ENCODE measurements around the gene TENT4B.

TENT4B gene

GRCh38 chr16:50260206-50261159, 107.4 kb downstream of the TENT4B start:
- DNase-seq = no peak

GRCh38 chr16:50261160-50261706, 108.1 kb downstream of the TENT4B start:
- no peak for DNase-seq

GRCh38 chr16:50261707-50262235, 108.7 kb downstream of the TENT4B start:
- DNase-seq = no peak

GRCh38 chr16:50263060-50263909, 110.2 kb downstream of the TENT4B start:
- DNase-seq = no peak

- DNase-seq = no peak
These were observed 111.1 kb downstream of the TENT4B start for GRCh38 chr16:50263940-50264929.

- no peak for DNase-seq
These were observed 112.2 kb downstream of the TENT4B start for GRCh38 chr16:50265260-50265659.

- no peak for DNase-seq
These were observed 112.7 kb downstream of the TENT4B start for GRCh38 chr16:50265716-50266336.

GRCh38 chr16:50266337-50267091, 113.4 kb downstream of the TENT4B start, which contains the start of gene ADCY7:
Gene ADCY7, plus strand, starts transcription at chr16:50266551. Its CDS starts 21,629 bp downstream, at chr16:50288180.
- peak; percentile 87 for DNase-seq

- no peak for DNase-seq
These were observed 114.1 kb downstream of the TENT4B start for GRCh38 chr16:50267151-50267631.

GRCh38 chr16:50267651-50268050, 114.5 kb downstream of the TENT4B start:
- DNase-seq = no peak

- no peak for DNase-seq
These were observed 115.2 kb downstream of the TENT4B start for GRCh38 chr16:50268352-50268751.

- no peak for DNase-seq
These were observed 116.1 kb downstream of the TENT4B start for GRCh38 chr16:50269061-50269705.

GRCh38 chr16:50269769-50270509, 116.8 kb downstream of the TENT4B start:
- DNase-seq = no peak

GRCh38 chr16:50270510-50271147, 117.5 kb downstream of the TENT4B start:
- no peak for DNase-seq

- DNase-seq = no peak
These were observed 118.3 kb downstream of the TENT4B start for GRCh38 chr16:50271148-50272041.

GRCh38 chr16:50272111-50272571, 119.0 kb downstream of the TENT4B start:
- DNase-seq = no peak

All from femur (tissue), 1 donor.